H1 (cell line): Measurements from ENCODE around the gene PLXND1.

Experiments used
- EZH2 ChIP-seq: fragments of 200-600 bp; sonication (generic); IDR thresholded peaks from 2 replicates; pipeline ENCODE4 v1.7.1; 2012; ENCODE audit warnings: low read depth, mild to moderate bottlenecking, moderate library complexity, low read length, inconsistent platforms; ENCODE audit not compliant: severe bottlenecking
- POLR2A ChIP-seq, 2 experiments: IDR thresholded peaks; 1 replicate in 1 of 2; 2 replicates in 1 of 2; pipeline ENCODE4 v1.6.1; 2011; ENCODE audit warnings: low read depth in 2 of 2, low read length in 2 of 2, mild to moderate bottlenecking in 2 of 2; ENCODE audit errors: control extremely low read depth in 1 of 2
- TF ChIP-seq, protein P1 (sequence below): IDR thresholded peaks from 2 replicates; pipeline ENCODE4 v1.6.1; 2011; ENCODE audit warnings: low read depth, mild to moderate bottlenecking, low read length; ENCODE audit not compliant: insufficient read depth

DNA sequence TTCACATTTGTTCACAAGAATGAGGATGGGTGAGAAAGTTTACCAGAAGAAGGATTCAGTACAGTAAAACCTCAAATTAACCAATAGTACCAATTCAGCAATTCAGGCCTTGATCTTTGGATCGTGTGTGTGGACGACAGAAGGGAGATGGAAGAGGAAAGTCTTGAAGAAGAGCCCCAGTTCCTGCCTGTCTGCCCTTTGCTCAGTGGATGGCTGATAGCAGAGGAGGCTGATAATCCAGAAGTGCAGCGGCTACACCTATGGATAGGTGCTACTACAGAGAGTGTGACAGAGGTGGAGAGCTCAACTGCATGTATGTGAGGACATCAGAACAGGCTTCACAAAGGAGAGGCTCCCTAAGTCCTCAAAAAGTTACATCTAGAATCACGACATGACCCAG, 29.2 kb upstream of the PLXND1 start:
- TF ChIP-seq, protein P1, sequence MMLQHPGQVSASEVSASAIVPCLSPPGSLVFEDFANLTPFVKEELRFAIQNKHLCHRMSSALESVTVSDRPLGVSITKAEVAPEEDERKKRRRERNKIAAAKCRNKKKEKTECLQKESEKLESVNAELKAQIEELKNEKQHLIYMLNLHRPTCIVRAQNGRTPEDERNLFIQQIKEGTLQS = no peak
- TF ChIP-seq EZH2 (no peak), POLR2A (IDR thresholded peaks at IDR 0.05; ENCODE audit: control extremely low read depth in 1 of 2, low read depth in 2 of 2, low read length in 2 of 2) (no peak)
